Inflammatory macrophage treated with lipopolysaccharide for 4 hours (primary cell): ENCODE data around the gene TAS1R3.
A peak's percentile ranks its signal among the peaks of the same experiment; 100 is the strongest.

ENCODE experiments used
- DNase-seq: peaks from one replicate; pipeline ENCODE4 v3.0.0-alpha.2; 2020

The TAS1R3 gene

GRCh38 chr1:1324524-1325287 lies 6.4 kb upstream of the TAS1R3 start, which contains the start of the genes CPTP and INTS11:
TSS of gene CPTP (plus strand) at chr1:1324802. CDS start at chr1:1326911, 2,109 bp downstream.
TSS of gene INTS11 (minus strand) at chr1:1324660. CDS start at chr1:1324608, 52 bp downstream.
- peak; percentile 95 for DNase-seq

DNA sequence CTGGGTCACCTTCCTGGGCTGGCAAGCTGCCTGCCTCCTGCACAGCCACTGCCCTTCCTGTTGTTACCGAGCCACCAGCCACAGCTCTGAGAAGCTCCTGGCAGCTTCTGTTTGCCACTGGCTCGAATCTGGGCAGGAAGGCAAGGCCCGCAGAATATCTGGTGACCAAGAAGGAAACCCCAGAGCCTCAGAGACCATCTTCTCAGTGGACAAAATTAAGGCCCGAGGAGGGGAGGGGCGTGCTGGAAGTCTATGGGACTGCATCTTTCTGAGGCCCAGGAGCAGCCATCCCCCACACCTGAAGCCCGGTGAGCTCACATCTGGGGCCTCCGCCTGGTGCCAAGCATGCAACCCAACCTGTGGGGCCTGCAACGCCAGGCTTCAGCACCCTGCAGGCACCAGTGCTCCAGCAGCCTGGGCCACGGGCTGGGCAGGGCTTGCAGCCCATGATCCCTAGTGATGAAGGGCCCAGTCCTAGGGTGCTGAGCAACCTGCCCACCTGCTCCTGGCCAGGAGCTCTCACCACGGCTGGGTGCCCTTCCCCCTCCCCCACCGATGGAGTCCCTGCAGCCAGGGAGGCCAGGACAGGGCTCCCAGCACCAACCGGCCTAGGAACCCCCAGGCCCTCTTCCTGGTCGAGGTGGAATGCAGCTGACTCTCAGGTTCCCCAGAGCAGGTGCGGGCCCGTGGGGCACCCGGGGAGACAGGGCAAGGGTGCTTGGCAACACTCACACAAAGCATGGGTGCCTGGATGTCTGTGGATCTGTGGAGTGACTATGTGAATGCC lies 5.6 kb upstream of the TAS1R3 start:
- DNase-seq, result no peak

- DNase-seq, result no peak
Observed at GRCh38 chr1:1326075-1326605, 4.9 kb upstream of the TAS1R3 start.

GRCh38 chr1:1327291-1327690 lies 3.8 kb upstream of the TAS1R3 start:
- DNase-seq, result no peak

- DNase-seq, result no peak
Observed at GRCh38 chr1:1328254-1328653, 2.8 kb upstream of the TAS1R3 start.

DNA sequence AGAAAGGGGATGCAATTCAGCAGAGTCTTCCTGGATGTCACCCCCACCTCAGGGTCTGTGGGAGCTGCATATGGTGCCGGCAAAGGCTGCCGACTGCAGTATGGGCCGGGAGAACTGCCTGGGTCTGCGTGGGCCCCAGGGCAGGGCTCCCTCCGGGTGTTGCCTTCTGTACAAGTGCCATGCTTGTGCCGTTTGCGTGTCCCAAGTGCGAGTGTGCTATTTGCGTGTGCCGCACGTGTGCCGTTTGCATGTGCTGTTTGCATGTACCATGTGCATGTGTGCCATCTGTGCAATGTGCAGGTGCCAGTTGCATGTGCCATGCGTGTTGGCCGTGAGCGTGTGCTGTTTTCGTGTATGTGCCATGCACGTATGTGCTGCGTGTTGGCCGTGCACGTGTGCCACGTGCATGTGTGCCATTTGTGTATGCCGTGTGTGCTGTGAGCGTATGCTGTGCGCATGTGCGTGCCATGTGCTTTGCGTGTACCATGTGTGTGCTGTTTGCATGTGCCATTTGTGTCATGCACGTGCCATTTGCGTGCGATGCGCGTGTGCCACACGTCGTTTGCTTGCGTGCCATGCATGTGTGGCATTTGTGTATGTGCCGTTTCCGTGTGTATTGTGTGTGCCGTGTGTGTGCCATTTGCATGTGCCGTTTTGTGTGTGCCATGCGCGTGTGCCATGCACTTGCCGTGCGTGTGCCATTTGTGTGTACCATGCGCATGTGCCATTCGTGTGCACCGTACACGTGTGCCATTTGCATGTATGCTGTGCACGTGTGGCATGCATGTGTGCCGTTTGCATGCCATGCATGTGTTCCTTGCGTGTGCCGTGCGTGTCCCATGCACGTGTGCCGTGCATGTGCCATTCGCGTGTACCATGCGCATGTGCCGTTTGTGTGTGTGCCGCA lies 1.5 kb upstream of the TAS1R3 start:
- DNase-seq, result no peak

DNA sequence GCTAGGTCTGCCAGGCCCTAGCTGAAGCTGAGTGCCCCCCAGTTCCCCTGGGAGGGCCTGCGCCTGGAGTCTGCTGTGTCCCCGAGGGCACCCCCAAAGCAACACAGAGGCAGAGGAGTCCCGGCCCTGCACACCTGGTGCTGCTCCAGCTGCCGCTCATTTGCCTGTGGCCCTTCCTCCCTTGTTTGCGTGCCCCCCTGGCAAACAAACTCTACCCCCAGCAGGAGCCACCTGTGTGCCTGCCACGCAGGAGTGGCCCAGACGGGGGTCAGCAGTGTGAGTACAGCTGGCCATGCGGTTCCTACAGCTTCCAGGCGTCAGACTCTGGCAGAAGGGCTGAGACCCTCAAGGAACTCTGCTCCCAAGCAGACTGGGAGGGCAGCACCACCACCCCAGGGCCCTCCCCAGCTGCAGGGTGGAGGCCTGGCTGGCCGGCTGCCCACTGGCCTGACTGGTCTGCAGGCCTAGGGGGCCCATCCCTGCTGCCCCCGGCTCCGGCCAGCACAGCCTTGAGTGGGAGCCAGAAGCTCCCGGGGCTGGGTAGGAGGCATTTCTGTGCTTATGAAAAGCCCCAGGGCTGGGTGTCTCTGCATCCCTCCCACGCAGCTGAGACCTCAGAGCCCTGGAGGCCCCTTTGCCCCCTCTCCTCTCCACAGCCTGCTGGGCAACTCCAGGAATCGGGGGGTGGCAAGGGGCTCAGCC lies 563 bp upstream of the TAS1R3 start:
- no peak for DNase-seq

DNA sequence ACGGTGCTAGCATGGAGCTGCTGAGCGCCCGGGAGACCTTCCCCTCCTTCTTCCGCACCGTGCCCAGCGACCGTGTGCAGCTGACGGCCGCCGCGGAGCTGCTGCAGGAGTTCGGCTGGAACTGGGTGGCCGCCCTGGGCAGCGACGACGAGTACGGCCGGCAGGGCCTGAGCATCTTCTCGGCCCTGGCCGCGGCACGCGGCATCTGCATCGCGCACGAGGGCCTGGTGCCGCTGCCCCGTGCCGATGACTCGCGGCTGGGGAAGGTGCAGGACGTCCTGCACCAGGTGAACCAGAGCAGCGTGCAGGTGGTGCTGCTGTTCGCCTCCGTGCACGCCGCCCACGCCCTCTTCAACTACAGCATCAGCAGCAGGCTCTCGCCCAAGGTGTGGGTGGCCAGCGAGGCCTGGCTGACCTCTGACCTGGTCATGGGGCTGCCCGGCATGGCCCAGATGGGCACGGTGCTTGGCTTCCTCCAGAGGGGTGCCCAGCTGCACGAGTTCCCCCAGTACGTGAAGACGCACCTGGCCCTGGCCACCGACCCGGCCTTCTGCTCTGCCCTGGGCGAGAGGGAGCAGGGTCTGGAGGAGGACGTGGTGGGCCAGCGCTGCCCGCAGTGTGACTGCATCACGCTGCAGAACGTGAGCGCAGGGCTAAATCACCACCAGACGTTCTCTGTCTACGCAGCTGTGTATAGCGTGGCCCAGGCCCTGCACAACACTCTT lies 1.1 kb downstream of the TAS1R3 start:
- no peak for DNase-seq

DNA sequence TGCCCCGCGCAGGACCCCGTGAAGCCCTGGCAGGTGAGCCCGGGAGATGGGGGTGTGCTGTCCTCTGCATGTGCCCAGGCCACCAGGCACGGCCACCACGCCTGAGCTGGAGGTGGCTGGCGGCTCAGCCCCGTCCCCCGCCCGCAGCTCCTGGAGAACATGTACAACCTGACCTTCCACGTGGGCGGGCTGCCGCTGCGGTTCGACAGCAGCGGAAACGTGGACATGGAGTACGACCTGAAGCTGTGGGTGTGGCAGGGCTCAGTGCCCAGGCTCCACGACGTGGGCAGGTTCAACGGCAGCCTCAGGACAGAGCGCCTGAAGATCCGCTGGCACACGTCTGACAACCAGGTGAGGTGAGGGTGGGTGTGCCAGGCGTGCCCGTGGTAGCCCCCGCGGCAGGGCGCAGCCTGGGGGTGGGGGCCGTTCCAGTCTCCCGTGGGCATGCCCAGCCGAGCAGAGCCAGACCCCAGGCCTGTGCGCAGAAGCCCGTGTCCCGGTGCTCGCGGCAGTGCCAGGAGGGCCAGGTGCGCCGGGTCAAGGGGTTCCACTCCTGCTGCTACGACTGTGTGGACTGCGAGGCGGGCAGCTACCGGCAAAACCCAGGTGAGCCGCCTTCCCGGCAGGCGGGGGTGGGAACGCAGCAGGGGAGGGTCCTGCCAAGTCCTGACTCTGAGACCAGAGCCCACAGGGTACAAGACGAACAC lies 1.8 kb downstream of the TAS1R3 start:
- DNase-seq, result no peak

DNA sequence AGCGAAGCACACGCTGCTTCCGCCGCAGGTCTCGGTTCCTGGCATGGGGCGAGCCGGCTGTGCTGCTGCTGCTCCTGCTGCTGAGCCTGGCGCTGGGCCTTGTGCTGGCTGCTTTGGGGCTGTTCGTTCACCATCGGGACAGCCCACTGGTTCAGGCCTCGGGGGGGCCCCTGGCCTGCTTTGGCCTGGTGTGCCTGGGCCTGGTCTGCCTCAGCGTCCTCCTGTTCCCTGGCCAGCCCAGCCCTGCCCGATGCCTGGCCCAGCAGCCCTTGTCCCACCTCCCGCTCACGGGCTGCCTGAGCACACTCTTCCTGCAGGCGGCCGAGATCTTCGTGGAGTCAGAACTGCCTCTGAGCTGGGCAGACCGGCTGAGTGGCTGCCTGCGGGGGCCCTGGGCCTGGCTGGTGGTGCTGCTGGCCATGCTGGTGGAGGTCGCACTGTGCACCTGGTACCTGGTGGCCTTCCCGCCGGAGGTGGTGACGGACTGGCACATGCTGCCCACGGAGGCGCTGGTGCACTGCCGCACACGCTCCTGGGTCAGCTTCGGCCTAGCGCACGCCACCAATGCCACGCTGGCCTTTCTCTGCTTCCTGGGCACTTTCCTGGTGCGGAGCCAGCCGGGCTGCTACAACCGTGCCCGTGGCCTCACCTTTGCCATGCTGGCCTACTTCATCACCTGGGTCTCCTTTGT lies 2.6 kb downstream of the TAS1R3 start:
- DNase-seq, result no peak

- DNase-seq, result no peak
Observed at GRCh38 chr1:1334835-1335234, 3.8 kb downstream of the TAS1R3 start.

- DNase-seq, result no peak
Observed at GRCh38 chr1:1335283-1335682, 4.2 kb downstream of the TAS1R3 start.

DNA sequence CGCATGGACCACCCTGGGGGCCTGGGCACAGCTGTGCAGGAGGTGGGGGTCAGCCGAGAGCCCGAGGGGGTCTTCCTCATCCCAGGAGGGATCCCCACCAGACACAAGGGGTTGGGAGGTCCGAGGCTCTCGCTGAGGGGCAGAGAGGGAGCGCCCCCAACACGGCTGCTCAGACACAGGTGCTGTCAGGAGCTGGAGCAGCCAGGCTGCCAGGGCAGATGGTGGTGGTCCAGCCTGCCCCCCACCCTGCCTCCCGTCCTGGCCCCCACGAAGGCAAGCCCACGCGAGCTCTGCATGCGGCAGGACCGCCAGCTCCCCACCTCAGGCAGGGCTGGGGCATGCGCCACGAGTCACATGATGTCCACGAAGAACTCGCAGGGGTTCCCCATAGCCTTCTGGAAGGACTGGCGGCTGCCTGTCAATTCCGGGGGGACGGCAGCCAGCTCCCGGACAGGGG lies 4.7 kb downstream of the TAS1R3 start:
- DNase-seq, result no peak

- DNase-seq, result no peak
Observed at GRCh38 chr1:1336446-1336845, 5.4 kb downstream of the TAS1R3 start.

DNA sequence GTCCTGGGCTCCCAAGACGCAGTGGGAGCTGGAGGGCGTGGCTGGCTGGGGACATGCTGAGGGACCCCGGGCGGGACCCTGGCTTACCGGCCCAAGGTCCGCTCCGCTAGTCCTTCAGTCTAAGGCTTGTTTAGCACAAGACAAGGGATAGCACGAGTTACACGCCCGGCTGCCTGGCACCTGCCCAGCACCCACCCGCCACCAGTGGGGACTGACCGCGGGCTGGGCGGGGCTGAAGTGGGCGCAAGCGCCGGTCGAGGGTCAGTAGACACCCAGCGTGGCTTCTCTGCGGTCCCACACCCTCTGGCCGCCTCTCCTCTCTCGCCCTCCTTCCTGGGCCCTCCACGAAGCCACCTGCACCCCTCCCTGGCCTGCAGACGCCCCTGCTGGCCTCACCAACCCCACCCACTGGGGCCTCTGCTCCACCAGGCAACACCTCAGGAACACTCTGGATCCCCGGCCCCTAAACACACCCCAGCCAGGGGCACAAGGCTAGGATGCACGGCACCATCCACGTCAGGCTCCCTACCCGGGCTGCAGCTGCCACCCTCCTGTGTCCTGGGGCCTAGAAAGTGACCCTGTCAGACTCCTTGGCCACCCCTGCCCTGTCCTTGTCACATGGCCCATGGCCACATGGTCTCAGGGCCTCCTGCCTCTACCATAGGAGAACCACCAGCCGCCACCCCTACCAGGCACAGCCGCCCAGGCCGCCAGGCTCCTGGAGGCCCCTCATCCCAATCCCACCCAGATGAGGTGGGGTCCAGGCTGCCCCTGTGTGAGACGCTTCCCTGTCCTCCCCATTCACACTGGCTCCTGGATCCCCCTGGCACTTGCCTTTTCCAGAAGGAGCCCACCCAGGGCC lies 6.1 kb downstream of the TAS1R3 start:
- no peak for DNase-seq

- DNase-seq, result no peak
Observed at GRCh38 chr1:1337793-1338147, 6.7 kb downstream of the TAS1R3 start.

DNA sequence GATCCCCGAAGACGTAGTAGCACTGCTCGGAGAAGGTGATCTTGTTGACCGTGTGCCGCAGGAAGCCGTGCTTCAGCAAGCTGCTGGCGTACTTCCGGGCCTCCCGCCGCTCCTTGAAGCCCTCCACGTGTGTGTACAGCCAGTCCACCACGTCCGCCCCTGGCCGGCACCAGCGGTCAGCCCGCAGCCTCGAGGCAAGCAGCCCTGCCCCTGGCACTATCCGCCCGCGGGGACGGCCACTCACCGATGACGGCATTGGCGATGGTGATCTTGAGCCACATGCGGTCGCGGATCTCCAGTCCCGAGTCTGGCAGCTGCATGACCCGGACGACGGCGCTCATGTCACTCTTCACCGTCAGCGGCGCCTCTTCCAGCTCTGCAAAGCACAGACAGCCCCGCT lies 7.2 kb downstream of the TAS1R3 start:
- no peak for DNase-seq

GRCh38 chr1:1340185-1340584 lies 9.1 kb downstream of the TAS1R3 start:
- DNase-seq, result no peak
